Measurements from ENCODE around the gene CELSR1.

DNA sequence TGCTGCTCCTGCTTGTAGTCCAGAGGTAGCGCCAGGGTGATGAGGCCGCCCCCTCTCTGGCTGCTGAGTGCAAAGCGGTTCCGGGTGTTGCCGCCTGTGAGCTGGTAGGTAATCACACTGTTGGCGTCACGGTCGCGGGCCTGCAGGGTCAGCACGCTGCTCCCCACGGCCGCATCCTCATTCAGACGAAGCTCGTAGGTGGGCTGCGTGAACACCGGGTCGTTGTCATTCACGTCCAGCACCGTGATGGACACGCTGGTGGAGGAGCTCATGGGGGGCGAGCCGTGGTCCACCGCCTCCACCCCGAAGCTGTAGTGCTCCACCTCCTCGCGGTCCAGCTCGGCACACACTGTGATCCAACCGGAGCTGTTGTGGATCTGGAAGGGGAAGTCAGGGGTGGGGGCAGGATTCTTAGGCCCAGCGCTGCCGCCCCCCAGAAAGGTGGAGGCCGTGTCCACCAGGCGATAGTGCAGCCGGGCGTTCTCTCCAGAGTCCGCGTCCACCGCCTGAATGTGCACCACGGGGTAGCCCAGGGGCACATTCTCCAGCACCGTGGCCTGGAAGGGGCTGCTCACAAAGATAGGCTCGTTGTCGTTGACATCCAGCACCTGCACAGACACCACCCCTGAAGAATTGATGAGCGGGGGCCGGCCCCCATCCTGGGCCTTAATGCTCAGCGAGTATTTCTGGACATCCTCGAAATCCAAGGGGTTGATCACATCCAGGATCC lies 2.4 kb downstream of the CELSR1 start:
- TF ChIP-seq CTCF (conservative IDR thresholded peaks at IDR 0.05; ENCODE audit: low read length): no peak
- TF ChIP-seq EZH2phosphoT487 (IDR thresholded peaks at IDR 0.05; ENCODE audit: borderline replicate concordance, low read depth, low read length): no peak

Data from OCI-LY7 (cell line).